Measurements from ENCODE around the gene FABP1.

DNA sequence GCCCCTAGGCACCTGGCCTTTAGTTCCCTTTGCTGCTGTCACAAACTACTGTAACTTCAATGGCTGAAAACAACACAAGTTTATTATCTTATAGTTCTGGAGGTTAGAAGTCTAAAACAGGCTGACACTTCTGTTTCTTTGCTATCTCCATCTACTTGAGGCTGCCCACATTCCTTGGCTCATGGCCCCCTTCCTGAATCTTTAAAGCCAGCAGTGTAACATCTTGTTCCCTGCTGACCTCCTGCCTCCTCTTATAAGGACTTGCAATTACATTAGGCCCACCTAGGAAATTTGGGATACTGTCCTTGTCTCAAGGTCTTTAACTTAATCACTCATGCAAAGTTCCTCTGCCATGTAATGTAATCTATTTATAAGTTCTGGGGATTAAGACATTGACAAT lies 53.7 kb downstream of the FABP1 start:
- TF ChIP-seq, protein P1, sequence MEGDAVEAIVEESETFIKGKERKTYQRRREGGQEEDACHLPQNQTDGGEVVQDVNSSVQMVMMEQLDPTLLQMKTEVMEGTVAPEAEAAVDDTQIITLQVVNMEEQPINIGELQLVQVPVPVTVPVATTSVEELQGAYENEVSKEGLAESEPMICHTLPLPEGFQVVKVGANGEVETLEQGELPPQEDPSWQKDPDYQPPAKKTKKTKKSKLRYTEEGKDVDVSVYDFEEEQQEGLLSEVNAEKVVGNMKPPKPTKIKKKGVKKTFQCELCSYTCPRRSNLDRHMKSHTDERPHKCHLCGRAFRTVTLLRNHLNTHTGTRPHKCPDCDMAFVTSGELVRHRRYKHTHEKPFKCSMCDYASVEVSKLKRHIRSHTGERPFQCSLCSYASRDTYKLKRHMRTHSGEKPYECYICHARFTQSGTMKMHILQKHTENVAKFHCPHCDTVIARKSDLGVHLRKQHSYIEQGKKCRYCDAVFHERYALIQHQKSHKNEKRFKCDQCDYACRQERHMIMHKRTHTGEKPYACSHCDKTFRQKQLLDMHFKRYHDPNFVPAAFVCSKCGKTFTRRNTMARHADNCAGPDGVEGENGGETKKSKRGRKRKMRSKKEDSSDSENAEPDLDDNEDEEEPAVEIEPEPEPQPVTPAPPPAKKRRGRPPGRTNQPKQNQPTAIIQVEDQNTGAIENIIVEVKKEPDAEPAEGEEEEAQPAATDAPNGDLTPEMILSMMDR (conservative IDR thresholded peaks at IDR 0.05) = no peak
- TF ChIP-seq ZFX (IDR thresholded peaks at IDR 0.05) = no peak
